Mesendoderm (in vitro differentiated cells): ENCODE data around the gene MEGF9.

Experiments used
- DNase-seq: peaks from one replicate; pipeline ENCODE4 v3.0.0; 2013
- H2AK5ac ChIP-seq: 2 replicates; pipeline ENCODE4 v1.6.1; 2013; ENCODE audit warnings: low read length, inconsistent platforms
- H2BK120ac ChIP-seq: 2 replicates; pipeline ENCODE4 v1.6.1; 2013; ENCODE audit warnings: low read depth, mild to moderate bottlenecking, low read length, moderate library complexity, mixed read lengths
- H2BK15ac ChIP-seq: replicated peaks from 2 replicates; pipeline ENCODE4 v1.6.1; 2013; ENCODE audit warnings: low read depth, mild to moderate bottlenecking, moderate library complexity
- H2BK5ac ChIP-seq: 2 replicates; pipeline ENCODE4 v1.6.1; 2013; ENCODE audit warnings: low read length, inconsistent platforms
- H3K18ac ChIP-seq: 2 replicates; pipeline ENCODE4 v1.6.1; 2013; ENCODE audit warnings: mild to moderate bottlenecking, low read length, mixed read lengths
- H3K23ac ChIP-seq: one replicate; pipeline ENCODE4 v1.6.1; 2013; ENCODE audit warnings: low read length
- H3K27ac ChIP-seq: 2 replicates; pipeline ENCODE4 v1.5.1; 2013; ENCODE audit warnings: low read depth, mild to moderate bottlenecking, inconsistent platforms, low read length, moderate library complexity
- H3K27me3 ChIP-seq: 2 replicates; pipeline ENCODE4 v1.6.1; 2013; ENCODE audit warnings: low read length, control low read depth, mild to moderate bottlenecking, inconsistent platforms; ENCODE audit not compliant: insufficient read depth, poor library complexity
- H3K36me3 ChIP-seq: 2 replicates; pipeline ENCODE4 v1.6.1; 2013; ENCODE audit warnings: low read length, inconsistent platforms; ENCODE audit not compliant: control insufficient read depth, insufficient read depth
- H3K4ac ChIP-seq: one replicate; pipeline ENCODE4 v1.6.1; 2013; ENCODE audit warnings: low read depth, mild to moderate bottlenecking, low read length, moderate library complexity
- H3K4me1 ChIP-seq: 2 replicates; pipeline ENCODE4 v1.6.1; 2013; ENCODE audit warnings: low read depth, low read length, inconsistent platforms; ENCODE audit not compliant: control insufficient read depth
- H3K4me2 ChIP-seq: 2 replicates; pipeline ENCODE4 v1.6.1; 2013; ENCODE audit warnings: low read length
- H3K4me3 ChIP-seq: 2 replicates; pipeline ENCODE4 v1.5.1; 2013; ENCODE audit warnings: mild to moderate bottlenecking, low read length
- H3K56ac ChIP-seq: one replicate; pipeline ENCODE4 v1.6.1; 2013; ENCODE audit warnings: low read length
- H3K79me1 ChIP-seq: 2 replicates; pipeline ENCODE4 v1.6.1; 2013; ENCODE audit warnings: low read length, inconsistent platforms
- H3K79me2 ChIP-seq: 2 replicates; pipeline ENCODE4 v1.6.1; 2013; ENCODE audit warnings: mild to moderate bottlenecking, low read length; ENCODE audit not compliant: control insufficient read depth, insufficient read depth
- H3K9ac ChIP-seq: 2 replicates; pipeline ENCODE4 v1.6.1; 2013; ENCODE audit warnings: low read length, inconsistent platforms
- H4K5ac ChIP-seq: one replicate; pipeline ENCODE4 v1.6.1; 2013; ENCODE audit warnings: low read length
- H4K8ac ChIP-seq: one replicate; pipeline ENCODE4 v1.6.1; 2013; ENCODE audit warnings: low read depth, mild to moderate bottlenecking, control low read depth, low read length, moderate library complexity
- WGBS: extraction: QIAGEN DNeasy Blood & Tissue Kit; methylation state at CpG from one replicate; pipeline ENCODE4 v1.1.7; 2013; ENCODE audit warnings: low lambda C conversion rate, missing lambda C conversion rate; ENCODE audit not compliant: insufficient coverage; ENCODE audit errors: extremely low coverage; 5-methylcytosine and 5-hydroxymethylcytosine counted together

MEGF9 gene

DNA sequence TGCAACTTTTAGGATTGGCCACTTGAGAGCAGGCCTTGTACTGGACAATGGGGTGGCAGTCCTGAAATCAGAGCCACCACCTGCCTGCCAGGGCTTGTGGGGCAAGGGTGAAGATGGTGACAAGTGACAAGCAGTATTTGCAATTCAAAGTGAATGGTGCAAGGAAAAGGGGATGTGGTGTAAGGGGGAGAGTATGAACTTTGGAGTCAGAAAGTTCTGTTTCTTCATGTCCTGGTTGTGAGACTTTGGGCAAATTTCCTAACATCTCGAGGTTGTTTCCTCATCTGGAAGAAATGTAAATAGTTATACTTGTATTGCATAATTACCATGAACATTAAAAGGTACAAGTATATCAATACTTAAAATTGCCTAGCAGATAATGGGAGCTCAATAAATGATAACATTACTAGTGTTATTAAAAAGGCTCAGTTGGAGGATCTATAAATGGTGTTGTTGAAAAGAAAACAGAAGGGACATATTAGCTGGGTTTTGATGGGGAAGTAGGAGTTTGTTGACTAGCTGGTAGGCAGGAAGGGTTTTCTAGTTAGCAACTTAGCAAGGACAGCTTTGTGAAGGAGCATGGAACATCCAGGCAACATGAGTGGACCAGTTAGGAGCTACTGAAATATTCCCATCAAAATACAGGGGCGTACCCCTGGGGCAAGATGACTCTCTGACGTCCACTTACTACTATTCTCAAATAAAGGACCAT lies 21.3 kb upstream of the MEGF9 start:
- H3K4me2 ChIP-seq: no peak overlapping the region
- H2BK120ac ChIP-seq: no peak overlapping the region
- no peak overlapping the region for H4K8ac ChIP-seq
- H3K56ac ChIP-seq: no peak overlapping the region
- H2BK15ac ChIP-seq: no peak overlapping the region
- no peak overlapping the region for H3K18ac ChIP-seq
- H3K4ac ChIP-seq: no peak overlapping the region
- no peaks in the 10 kb centered on the region for H3K36me3 ChIP-seq
- no peak for DNase-seq
- H2BK5ac ChIP-seq: no peak overlapping the region
- peaks cover 8% of the 10 kb centered on the region for H3K4me1 ChIP-seq
- no peak overlapping the region for H3K9ac ChIP-seq
- H3K27ac ChIP-seq: no peak overlapping the region
- no peaks in the 10 kb centered on the region for H3K79me1 ChIP-seq
- no peaks in the 10 kb centered on the region for H3K27me3 ChIP-seq
- no peaks in the 10 kb centered on the region for H3K79me2 ChIP-seq
- WGBS: no CpG with 5 or more reads among the region's 3 CpGs
- no peak overlapping the region for H2AK5ac ChIP-seq
- no peak overlapping the region for H3K4me3 ChIP-seq
- H4K5ac ChIP-seq: no peak overlapping the region
- H3K23ac ChIP-seq: no peak overlapping the region

- Histone ChIP-seq H3K9ac (no peak overlapping the region), H3K27me3 (no peaks in the 10 kb centered on the region), H3K36me3 (no peaks in the 10 kb centered on the region), H3K79me2 (no peaks in the 10 kb centered on the region), H3K18ac (no peak overlapping the region), H3K27ac (no peak overlapping the region), H3K4me2 (no peak overlapping the region), H4K8ac (no peak overlapping the region), H2BK120ac (no peak overlapping the region), H3K4ac (no peak overlapping the region), H3K4me3 (no peak overlapping the region), H3K56ac (no peak overlapping the region), H3K4me1 (peaks cover 10% of the 10 kb centered on the region), H4K5ac (no peak overlapping the region), H2BK15ac (no peak overlapping the region), H3K23ac (no peak overlapping the region), H3K79me1 (no peaks in the 10 kb centered on the region), H2AK5ac (no peak overlapping the region), H2BK5ac (no peak overlapping the region)
- DNase-seq: no peak
- WGBS: no CpG with 5 or more reads among the region's 2 CpGs
Measured at GRCh38 chr9:120734607-120735410, 20.5 kb upstream of the MEGF9 start.

DNA sequence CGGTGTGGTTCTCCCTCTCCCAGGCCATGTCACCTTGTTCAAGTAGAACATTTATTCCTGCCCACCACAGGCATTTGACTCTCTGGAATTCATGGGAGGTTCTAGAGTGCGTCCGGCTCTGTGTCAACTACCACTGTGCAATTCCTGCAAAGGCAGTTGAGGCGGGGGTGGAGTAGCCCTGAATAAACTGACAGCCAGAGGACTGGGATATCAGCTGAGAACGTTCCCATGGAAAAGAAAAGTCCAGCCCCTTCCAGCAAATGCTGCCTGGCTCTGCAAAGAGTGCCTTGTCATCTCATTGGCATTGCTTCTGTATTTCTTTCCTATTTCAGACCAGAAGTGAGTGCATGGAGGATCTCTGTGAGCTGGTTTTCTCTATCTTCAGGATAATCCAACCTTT lies 18.9 kb upstream of the MEGF9 start:
- no peak overlapping the region for H3K4ac ChIP-seq
- H3K4me2 ChIP-seq: no peak overlapping the region
- no peak overlapping the region for H2BK15ac ChIP-seq
- no CpG with 5 or more reads among the region's 5 CpGs for WGBS
- H3K4me1 ChIP-seq: peaks cover 10% of the 10 kb centered on the region
- H3K79me1 ChIP-seq: no peaks in the 10 kb centered on the region
- H3K79me2 ChIP-seq: no peaks in the 10 kb centered on the region
- no peak overlapping the region for H2BK120ac ChIP-seq
- no peaks in the 10 kb centered on the region for H3K36me3 ChIP-seq
- no peak overlapping the region for H3K56ac ChIP-seq
- no peak overlapping the region for H3K18ac ChIP-seq
- H4K8ac ChIP-seq: no peak overlapping the region
- H3K27ac ChIP-seq: no peak overlapping the region
- H4K5ac ChIP-seq: no peak overlapping the region
- no peak overlapping the region for H2AK5ac ChIP-seq
- no peak for DNase-seq
- no peak overlapping the region for H3K4me3 ChIP-seq
- H3K23ac ChIP-seq: no peak overlapping the region
- no peaks in the 10 kb centered on the region for H3K27me3 ChIP-seq
- no peak overlapping the region for H3K9ac ChIP-seq
- no peak overlapping the region for H2BK5ac ChIP-seq

DNA sequence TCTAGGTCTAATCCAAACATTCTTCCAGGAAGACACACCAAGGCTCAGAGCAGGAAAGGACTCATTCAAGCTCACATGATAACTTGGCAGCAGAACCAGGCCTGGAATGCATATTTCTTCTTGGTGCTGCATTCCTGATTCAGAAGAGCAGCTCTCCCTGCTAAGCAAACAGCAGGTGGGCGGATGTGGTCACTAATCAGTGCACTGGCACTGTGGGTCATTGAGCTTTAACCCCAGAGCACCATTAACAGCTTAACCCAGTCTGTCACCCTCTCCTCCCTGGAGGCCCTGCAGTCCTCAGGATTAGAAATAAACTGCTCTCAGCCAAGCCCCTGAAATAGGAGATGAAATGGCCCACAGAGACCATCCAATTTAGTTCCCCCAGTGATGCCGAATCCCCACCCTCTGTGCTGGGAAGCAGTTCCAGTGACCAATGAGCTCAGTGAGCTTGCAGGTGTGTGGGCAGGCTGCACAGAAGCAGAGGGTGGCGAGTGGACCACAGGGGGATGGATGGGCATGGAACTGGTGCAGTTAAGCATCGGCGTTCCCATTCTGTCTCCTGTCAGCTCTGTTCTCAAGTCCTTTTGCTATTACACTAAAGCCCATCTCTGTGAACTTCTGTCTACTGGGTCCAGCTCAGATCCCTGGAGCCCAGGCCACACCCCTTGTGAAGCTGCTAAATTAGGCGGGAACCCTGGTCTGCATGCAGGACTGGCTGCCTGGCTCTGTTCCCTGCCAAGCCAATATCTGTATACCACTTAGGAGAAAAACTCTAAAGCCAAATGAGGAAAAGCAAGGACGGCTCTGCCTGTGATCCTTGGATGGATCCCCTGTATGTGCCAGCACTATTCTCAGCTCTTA lies 16.6 kb upstream of the MEGF9 start:
- H3K56ac ChIP-seq: no peak overlapping the region
- H3K27ac ChIP-seq: peak overlapping the region; percentile 32
- H4K5ac ChIP-seq: no peak overlapping the region
- H3K9ac ChIP-seq: no peak overlapping the region
- no peaks in the 10 kb centered on the region for H3K27me3 ChIP-seq
- no peak overlapping the region for H3K4ac ChIP-seq
- no peak overlapping the region for H3K4me3 ChIP-seq
- H4K8ac ChIP-seq: no peak overlapping the region
- no peaks in the 10 kb centered on the region for H3K79me1 ChIP-seq
- no CpG with 5 or more reads among the region's 7 CpGs for WGBS
- peak overlapping the region; percentile 71 for H3K18ac ChIP-seq
- no peak overlapping the region for H2BK15ac ChIP-seq
- H3K79me2 ChIP-seq: no peaks in the 10 kb centered on the region
- peak; percentile 97 for DNase-seq
- H3K4me1 ChIP-seq: peaks cover 10% of the 10 kb centered on the region
- no peak overlapping the region for H3K4me2 ChIP-seq
- H3K36me3 ChIP-seq: no peaks in the 10 kb centered on the region
- no peak overlapping the region for H3K23ac ChIP-seq
- H2BK5ac ChIP-seq: no peak overlapping the region
- H2AK5ac ChIP-seq: no peak overlapping the region
- H2BK120ac ChIP-seq: no peak overlapping the region

DNA sequence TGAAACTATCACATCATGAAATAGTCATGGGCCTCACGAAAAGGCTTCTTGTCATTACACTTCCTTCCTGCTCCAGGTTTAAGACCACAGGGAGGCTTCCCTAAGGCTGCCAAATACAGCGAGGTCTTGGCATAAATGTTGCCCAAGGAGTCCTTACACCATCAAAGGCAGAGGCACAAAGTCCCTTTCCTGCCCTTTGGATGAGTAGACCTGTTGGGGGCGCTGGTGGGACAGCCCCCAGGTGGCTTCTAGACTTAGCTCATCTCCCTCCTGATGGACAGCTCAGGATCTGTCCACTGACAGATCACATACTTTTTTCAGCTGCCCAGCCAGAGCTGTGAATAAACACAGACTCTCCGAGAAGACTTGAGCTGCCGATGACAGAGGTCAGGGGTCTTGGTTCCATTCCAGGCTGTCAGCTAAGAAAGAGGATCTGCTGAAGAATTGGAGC lies 15.5 kb upstream of the MEGF9 start:
- Histone ChIP-seq H3K4me1 (peaks cover 8% of the 10 kb centered on the region), H3K18ac (peak overlapping the region; percentile 51), H3K79me1 (no peaks in the 10 kb centered on the region), H3K4me2 (no peak overlapping the region), H2AK5ac (no peak overlapping the region), H3K27ac (peak overlapping the region; percentile 54), H4K8ac (peak overlapping the region; percentile 58), H2BK15ac (no peak overlapping the region), H3K9ac (no peak overlapping the region), H3K27me3 (no peaks in the 10 kb centered on the region), H3K56ac (no peak overlapping the region), H3K4ac (no peak overlapping the region), H2BK5ac (no peak overlapping the region), H3K36me3 (no peaks in the 10 kb centered on the region), H2BK120ac (no peak overlapping the region), H3K79me2 (no peaks in the 10 kb centered on the region), H4K5ac (no peak overlapping the region), H3K23ac (no peak overlapping the region), H3K4me3 (no peak overlapping the region)
- peak; percentile 77 for DNase-seq
- no CpG with 5 or more reads among the region's 5 CpGs for WGBS
